Duodenal mucosa (tissue), 2 donors: ENCODE data around the gene MYH11.

ENCODE experiments used
- H3K27ac ChIP-seq: one replicate; pipeline ENCODE4 v1.7.0; 2013; ENCODE audit warnings: low read depth, low read length
- H3K27me3 ChIP-seq, 2 donors: one replicate each; pipeline ENCODE4 v1.7.0; 2013; ENCODE audit warnings: low read length in 2 of 2, control low read depth in 1 of 2; ENCODE audit not compliant: insufficient read depth in 2 of 2, control insufficient read depth in 1 of 2
- H3K36me3 ChIP-seq, 2 donors: one replicate each; pipeline ENCODE4 v1.7.0; 2013; ENCODE audit warnings: low read length in 2 of 2, control low read depth in 1 of 2; ENCODE audit not compliant: insufficient read depth in 2 of 2, control insufficient read depth in 1 of 2
- H3K4me1 ChIP-seq, 2 donors: one replicate each; pipeline ENCODE4 v1.7.0; 2013; ENCODE audit warnings: low read length in 2 of 2, control low read depth in 1 of 2; ENCODE audit not compliant: insufficient read depth in 2 of 2, control insufficient read depth in 1 of 2
- H3K4me3 ChIP-seq, 2 donors: one replicate each; pipeline ENCODE4 v1.7.0; 2013; ENCODE audit warnings: low read length in 2 of 2, low read depth in 1 of 2
- H3K9ac ChIP-seq, 2 donors: one replicate each; pipeline ENCODE4 v1.7.0; 2013; ENCODE audit warnings: low read length in 2 of 2, low read depth in 1 of 2
- H3K9me3 ChIP-seq, 2 donors: one replicate each; pipeline ENCODE4 v1.7.0; 2013; ENCODE audit warnings: low read length in 2 of 2, control low read depth in 1 of 2; ENCODE audit not compliant: control insufficient read depth in 1 of 2

The MYH11 gene

DNA sequence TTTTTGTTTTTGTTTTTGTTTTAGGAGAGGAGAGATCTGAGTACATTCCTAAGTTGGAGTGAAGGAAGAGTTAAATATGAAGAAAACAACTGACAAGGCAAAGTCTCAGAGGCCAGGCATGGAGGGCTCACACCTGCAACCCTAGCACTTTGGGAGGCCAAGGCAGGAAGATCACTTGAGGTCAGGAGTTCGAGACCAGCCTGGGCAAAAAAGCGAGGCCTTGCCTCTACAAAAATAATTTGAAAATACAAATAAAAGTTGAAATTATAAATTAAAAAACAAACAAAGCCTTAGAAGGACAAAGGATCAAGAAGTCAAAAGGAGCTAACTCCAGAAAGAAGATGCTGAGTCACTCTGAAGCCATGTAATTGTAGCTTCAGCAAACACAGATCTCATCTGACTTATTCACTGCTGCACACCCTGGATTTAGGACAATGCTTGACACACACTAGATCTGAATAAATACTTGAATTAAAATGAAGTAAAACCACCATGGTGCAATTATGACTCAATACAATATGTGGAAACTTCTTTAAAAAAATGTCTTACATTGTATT is 22.5 kb upstream of the MYH11 start:
- Histone ChIP-seq H3K4me3 (no peak overlapping the region), H3K9me3 (no peaks in the 10 kb centered on the region), H3K27ac (no peak overlapping the region), H3K4me1 (no peaks in the 10 kb centered on the region), H3K36me3 (peaks cover 3 to 40% of the 10 kb centered on the region in 2 donors), H3K27me3 (no peaks in the 10 kb centered on the region), H3K9ac (no peak overlapping the region)

GRCh38 chr16:15876503-15876902 is 19.7 kb upstream of the MYH11 start:
- Histone ChIP-seq H3K4me3 (no peak overlapping the region), H3K27ac (no peak overlapping the region), H3K4me1 (no peaks in the 10 kb centered on the region), H3K27me3 (no peaks in the 10 kb centered on the region), H3K9ac (no peak overlapping the region), H3K36me3 (peaks cover 3 to 30% of the 10 kb centered on the region in 2 donors), H3K9me3 (no peaks in the 10 kb centered on the region)

DNA sequence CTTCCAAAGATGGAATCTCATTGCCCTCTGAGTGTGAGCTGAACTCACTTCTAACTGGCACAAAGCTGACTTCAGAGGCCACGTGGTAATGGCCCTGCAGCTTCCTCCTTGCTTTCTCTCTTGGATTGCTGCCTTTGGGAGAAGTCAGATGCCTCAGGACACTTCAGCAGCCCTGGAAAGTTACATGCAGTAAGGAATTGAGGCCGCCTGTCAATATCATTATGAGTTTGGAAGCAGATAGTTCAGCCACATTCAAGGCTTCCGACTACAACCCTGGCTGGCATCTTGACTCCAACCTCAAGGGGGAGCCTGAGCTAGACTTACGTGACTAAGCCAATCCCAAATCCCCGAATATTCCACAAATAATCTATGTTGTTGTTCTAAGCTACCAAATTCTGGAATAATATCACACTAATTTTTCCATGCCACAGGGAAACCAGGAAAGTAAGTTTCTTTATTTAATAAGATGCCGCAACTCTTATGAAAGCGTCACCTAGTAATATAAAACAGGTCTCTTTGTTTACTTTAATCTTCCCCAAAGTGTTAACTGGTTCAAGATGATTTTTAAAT is 18.0 kb upstream of the MYH11 start:
- H3K27me3 ChIP-seq: no peaks in the 10 kb centered on the region
- no peak overlapping the region for H3K27ac ChIP-seq
- H3K4me3 ChIP-seq: no peak overlapping the region
- H3K4me1 ChIP-seq: no peaks in the 10 kb centered on the region
- no peak overlapping the region for H3K9ac ChIP-seq
- H3K36me3 ChIP-seq: peaks cover 4 to 34% of the 10 kb centered on the region in 2 donors
- no peaks in the 10 kb centered on the region for H3K9me3 ChIP-seq

DNA sequence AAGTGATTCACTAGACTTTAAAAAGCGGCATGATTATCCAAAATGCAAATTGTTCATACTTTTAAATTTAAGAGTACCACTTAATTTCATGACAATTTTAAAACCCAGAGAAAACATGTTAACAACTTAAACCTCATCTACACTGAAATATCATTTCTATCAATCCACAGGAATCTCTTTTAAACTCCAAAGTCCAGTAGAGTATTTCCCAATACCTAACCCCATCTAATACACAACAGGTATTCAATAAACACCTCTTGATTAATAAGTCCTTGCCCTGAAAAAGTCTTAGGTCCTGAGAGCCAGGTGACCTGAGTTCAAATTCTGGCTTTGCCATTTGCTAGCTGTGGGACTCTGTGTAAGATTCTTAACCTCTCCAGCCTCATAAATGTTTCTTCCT is 16.9 kb upstream of the MYH11 start:
- Histone ChIP-seq H3K4me3 (no peak overlapping the region), H3K27ac (no peak overlapping the region), H3K36me3 (peaks cover 8 to 37% of the 10 kb centered on the region in 2 donors), H3K9ac (no peak overlapping the region), H3K9me3 (no peaks in the 10 kb centered on the region), H3K27me3 (no peaks in the 10 kb centered on the region), H3K4me1 (no peaks in the 10 kb centered on the region)

GRCh38 chr16:15873301-15873700 is 16.5 kb upstream of the MYH11 start:
- Histone ChIP-seq H3K9me3 (no peaks in the 10 kb centered on the region), H3K9ac (no peak overlapping the region), H3K4me1 (no peaks in the 10 kb centered on the region), H3K36me3 (peaks cover 8 to 33% of the 10 kb centered on the region in 2 donors), H3K27me3 (no peaks in the 10 kb centered on the region), H3K27ac (no peak overlapping the region), H3K4me3 (no peak overlapping the region)

GRCh38 chr16:15870011-15870410 is 13.2 kb upstream of the MYH11 start:
- Histone ChIP-seq H3K4me1 (no peaks in the 10 kb centered on the region), H3K9ac (no peak overlapping the region), H3K4me3 (no peak overlapping the region), H3K27ac (no peak overlapping the region), H3K9me3 (no peaks in the 10 kb centered on the region), H3K36me3 (peaks cover 8 to 41% of the 10 kb centered on the region in 2 donors), H3K27me3 (no peaks in the 10 kb centered on the region)

GRCh38 chr16:15866451-15866850 is 9.6 kb upstream of the MYH11 start:
- H3K36me3 ChIP-seq: peaks cover 8 to 34% of the 10 kb centered on the region in 2 donors
- no peak overlapping the region for H3K4me3 ChIP-seq
- H3K27ac ChIP-seq: no peak overlapping the region
- H3K27me3 ChIP-seq: no peaks in the 10 kb centered on the region
- H3K9me3 ChIP-seq: no peaks in the 10 kb centered on the region
- no peak overlapping the region for H3K9ac ChIP-seq
- H3K4me1 ChIP-seq: no peaks in the 10 kb centered on the region

DNA sequence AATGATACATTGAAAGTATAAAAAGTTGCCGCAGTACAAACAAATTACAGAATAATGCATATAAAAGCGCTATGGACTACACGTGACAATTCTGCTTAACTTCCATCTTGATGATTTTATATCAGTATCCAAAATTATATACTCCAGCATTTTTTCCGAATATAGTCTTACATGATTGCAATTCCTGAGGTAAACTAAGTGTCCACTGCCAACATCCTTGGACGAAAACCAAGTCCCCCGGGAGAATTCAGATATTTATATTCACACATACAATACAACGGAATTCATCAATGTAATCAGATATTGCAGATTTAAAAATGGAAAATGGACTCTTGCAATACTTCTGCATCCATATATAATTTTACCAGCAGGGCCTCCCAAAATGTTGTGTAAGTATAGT is 8.9 kb upstream of the MYH11 start:
- H3K27me3 ChIP-seq: no peaks in the 10 kb centered on the region
- H3K9ac ChIP-seq: no peak overlapping the region
- peaks cover 8 to 31% of the 10 kb centered on the region in 2 donors for H3K36me3 ChIP-seq
- no peaks in the 10 kb centered on the region for H3K9me3 ChIP-seq
- H3K4me3 ChIP-seq: no peak overlapping the region
- no peak overlapping the region for H3K27ac ChIP-seq
- no peaks in the 10 kb centered on the region for H3K4me1 ChIP-seq

- Histone ChIP-seq H3K27me3 (no peaks in the 10 kb centered on the region), H3K4me1 (no peaks in the 10 kb centered on the region), H3K9me3 (no peaks in the 10 kb centered on the region), H3K36me3 (peaks cover 8 to 26% of the 10 kb centered on the region in 2 donors), H3K27ac (no peak overlapping the region), H3K9ac (no peak overlapping the region), H3K4me3 (no peak overlapping the region)
These were observed 8.1 kb upstream of the MYH11 start for GRCh38 chr16:15864939-15865338.

DNA sequence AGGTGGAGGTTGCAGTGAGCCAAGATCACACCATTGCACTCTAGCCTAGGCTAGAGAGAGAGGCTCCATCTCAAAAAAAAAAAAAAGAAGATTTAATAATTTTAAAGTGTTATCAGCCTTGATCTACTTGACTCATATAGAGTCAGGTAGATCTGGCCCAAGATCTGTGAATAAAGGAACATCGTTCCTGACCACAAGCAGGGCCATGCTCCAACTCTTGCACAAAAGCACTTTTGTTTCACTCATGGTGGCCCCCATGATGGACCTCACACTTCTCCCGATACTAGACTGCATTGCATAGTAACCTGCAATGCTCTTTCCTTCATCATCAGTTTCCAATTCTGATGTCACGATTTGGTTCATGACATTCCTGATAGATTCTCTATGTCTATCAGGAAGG is 5.2 kb upstream of the MYH11 start:
- Histone ChIP-seq H3K36me3 (peaks cover 3 to 15% of the 10 kb centered on the region in 2 donors), H3K4me3 (no peak overlapping the region), H3K9ac (no peak overlapping the region), H3K4me1 (peaks cover 0 to 9% of the 10 kb centered on the region in 2 donors), H3K27ac (no peak overlapping the region), H3K27me3 (peaks cover 9 to 10% of the 10 kb centered on the region in 2 donors), H3K9me3 (no peaks in the 10 kb centered on the region)
